GM18499 (cell line): Measurements from ENCODE around the gene DPYD.

ENCODE experiments used
- ATAC-seq: cut with Tn5 transposase; IDR thresholded peaks from one replicate; pipeline ENCODE4 v1.9.1; 2021; ENCODE audit warnings: moderate number of reproducible peaks; ENCODE audit not compliant: insufficient read depth, unreplicated experiment

The DPYD gene

GRCh38 chr1:97192872-97193572, 727.8 kb downstream of the DPYD start:
- ATAC-seq = no peak

GRCh38 chr1:97190326-97190725, 730.5 kb downstream of the DPYD start:
- ATAC-seq = no peak

- no peak for ATAC-seq
Measured at GRCh38 chr1:97186381-97186780, 734.5 kb downstream of the DPYD start.

GRCh38 chr1:97174039-97174704, 746.7 kb downstream of the DPYD start:
- no peak for ATAC-seq

- ATAC-seq = no peak
Measured at GRCh38 chr1:97170300-97170699, 750.5 kb downstream of the DPYD start.

- no peak for ATAC-seq
Measured at GRCh38 chr1:97168056-97168455, 752.8 kb downstream of the DPYD start.

GRCh38 chr1:97167246-97167645, 753.6 kb downstream of the DPYD start:
- no peak for ATAC-seq

- ATAC-seq = no peak
Measured at GRCh38 chr1:97166626-97167025, 754.2 kb downstream of the DPYD start.

- no peak for ATAC-seq
Measured at GRCh38 chr1:97164276-97164639, 756.6 kb downstream of the DPYD start.

- ATAC-seq = peak; percentile 50
Measured at GRCh38 chr1:97163591-97164275, 757.1 kb downstream of the DPYD start.

GRCh38 chr1:97160818-97161217, 760.0 kb downstream of the DPYD start:
- ATAC-seq = no peak

GRCh38 chr1:97159342-97159741, 761.5 kb downstream of the DPYD start:
- ATAC-seq = peak; percentile 69

- no peak for ATAC-seq
Measured at GRCh38 chr1:97158691-97159096, 762.1 kb downstream of the DPYD start.

- ATAC-seq = no peak
Measured at GRCh38 chr1:97157991-97158390, 762.8 kb downstream of the DPYD start.

GRCh38 chr1:97151651-97152050, 769.2 kb downstream of the DPYD start:
- ATAC-seq = no peak

GRCh38 chr1:97145321-97145956, 775.4 kb downstream of the DPYD start:
- ATAC-seq = no peak

- ATAC-seq = no peak
Measured at GRCh38 chr1:97144527-97144926, 776.3 kb downstream of the DPYD start.

- no peak for ATAC-seq
Measured at GRCh38 chr1:97143236-97143882, 777.5 kb downstream of the DPYD start.

- no peak for ATAC-seq
Measured at GRCh38 chr1:97140611-97141010, 780.2 kb downstream of the DPYD start.

- no peak for ATAC-seq
Measured at GRCh38 chr1:97139512-97139911, 781.3 kb downstream of the DPYD start.
